Superior temporal gyrus (tissue), 1 donor: Measurements from ENCODE around the gene DTX3.
"Not testable (repeated sequence)": the region's sequence is repeated elsewhere in the genome, so short reads cannot be mapped to it uniquely, and the experiment has no call there.

ENCODE experiments used
- DNase-seq: peaks from one replicate; pipeline ENCODE4 v3.0.0-alpha.2; 2016; ENCODE audit errors: extremely low spot score

The DTX3 gene

DNA sequence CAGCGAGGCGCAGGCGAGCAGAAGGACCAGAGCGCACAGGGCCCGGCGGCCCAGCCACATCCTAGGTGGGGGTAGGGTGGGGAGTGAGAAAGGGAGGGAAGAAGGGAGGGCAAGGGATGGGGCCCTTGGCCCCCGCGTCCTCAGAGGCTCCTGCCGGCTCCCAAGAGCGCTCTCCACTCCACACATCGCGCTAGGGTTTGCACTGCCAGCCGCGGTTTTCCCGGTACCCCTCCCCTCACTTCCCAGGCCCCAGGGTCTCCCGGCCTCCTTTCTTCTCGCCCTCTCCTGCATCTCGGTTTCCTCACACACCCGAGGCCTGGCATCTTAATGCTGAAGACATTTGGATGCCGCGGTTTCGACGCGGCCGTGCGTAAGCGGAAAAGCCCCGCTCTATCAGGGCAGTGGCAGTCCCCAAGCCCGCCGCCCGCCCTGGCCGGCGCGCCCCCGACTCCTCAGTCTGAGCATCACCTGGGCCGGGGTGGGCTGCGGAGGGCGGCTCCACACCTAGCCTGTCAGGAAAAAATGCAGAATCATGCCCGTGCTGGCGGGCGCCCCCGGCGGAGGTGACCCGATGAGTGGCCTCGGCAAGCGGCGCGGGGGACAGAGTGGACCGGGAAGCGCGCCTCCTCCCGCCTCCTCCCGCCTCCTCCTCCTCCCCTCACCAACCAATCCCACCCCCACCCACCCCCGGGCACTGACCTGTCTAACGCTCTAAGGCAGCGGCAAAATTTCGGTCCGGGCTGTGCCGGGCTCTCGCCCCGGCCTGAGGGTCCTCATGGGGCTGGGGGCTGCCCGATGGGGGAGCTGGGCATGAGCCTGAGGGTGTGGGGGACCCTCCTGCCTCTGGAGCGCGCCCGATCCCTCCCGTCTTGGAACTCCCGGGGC is 27.7 kb downstream of the DTX3 start:
- DNase-seq: no peak

DNA sequence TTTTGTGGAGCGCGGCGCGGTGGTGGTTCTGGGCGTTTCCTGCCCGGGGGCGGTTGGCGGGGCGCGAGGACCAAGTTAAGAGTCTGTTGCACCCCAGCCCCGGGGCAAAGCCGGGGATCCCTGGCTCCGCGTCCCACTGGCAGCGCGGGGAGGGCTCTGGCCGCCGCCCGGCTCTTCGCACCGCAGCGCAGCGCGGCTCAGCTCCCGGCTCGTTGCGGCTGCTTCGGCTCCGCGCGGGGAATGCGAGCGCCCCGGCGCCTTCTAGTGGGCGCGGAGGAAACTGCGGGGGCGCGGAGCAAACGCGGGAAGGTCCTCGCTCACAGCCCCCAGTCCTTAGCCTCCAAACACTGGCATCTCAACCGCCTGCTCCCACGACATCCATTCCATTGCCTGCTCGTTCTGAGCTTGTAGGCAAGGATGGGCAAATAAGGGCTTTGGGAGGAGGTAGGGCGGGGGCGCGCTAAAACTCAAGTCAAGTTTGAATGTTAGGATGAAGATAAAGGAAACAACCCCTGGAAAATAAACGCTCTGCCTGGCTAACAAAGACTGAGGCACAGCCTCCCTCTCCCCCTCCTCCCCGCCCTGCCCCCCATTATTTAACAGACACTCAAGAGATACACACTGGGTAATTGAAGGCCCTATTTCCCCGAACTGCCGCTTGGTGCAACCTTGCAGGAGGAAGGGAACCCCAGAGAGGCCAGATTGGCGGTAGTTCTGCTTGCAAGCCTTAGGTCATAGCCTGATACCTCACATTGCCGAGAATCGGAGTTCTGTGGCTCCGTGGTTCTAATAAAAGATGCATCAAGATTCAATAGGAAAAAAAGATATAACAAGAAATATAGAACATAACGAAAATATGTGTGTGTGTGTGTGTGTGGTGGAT is 28.6 kb downstream of the DTX3 start, which contains the start of gene B4GALNT1:
Gene B4GALNT1, minus strand, starts transcription at position 244 of the 883 bp plus-strand sequence. CDS start 1,069 bp downstream, outside the sequence.
- peak; percentile 66 for DNase-seq

DNA sequence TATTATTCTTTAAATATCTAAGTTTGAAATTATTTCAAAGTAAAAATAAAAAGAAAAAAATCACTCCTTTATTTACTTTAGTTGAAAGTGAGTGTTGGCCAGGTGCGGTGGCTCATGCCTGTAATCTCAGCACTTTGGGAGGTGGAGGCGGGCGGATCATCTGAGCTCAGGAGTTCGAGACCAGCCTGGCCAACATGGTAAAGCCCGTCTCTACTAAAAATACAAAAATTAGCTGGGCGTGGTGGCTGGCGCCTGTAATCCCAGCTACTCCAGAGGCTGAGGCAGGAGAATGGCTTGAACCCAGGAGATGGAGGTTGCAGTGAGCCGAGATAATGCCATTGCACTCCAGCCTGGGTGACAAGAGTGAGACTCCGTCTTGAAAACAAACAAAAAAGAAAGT is 32.1 kb downstream of the DTX3 start:
- DNase-seq: not testable (repeated sequence)

- no peak for DNase-seq
Observed at GRCh38 chr12:57637364-57637763, 32.7 kb downstream of the DTX3 start.

GRCh38 chr12:57638096-57638495 is 33.5 kb downstream of the DTX3 start:
- no peak for DNase-seq

DNA sequence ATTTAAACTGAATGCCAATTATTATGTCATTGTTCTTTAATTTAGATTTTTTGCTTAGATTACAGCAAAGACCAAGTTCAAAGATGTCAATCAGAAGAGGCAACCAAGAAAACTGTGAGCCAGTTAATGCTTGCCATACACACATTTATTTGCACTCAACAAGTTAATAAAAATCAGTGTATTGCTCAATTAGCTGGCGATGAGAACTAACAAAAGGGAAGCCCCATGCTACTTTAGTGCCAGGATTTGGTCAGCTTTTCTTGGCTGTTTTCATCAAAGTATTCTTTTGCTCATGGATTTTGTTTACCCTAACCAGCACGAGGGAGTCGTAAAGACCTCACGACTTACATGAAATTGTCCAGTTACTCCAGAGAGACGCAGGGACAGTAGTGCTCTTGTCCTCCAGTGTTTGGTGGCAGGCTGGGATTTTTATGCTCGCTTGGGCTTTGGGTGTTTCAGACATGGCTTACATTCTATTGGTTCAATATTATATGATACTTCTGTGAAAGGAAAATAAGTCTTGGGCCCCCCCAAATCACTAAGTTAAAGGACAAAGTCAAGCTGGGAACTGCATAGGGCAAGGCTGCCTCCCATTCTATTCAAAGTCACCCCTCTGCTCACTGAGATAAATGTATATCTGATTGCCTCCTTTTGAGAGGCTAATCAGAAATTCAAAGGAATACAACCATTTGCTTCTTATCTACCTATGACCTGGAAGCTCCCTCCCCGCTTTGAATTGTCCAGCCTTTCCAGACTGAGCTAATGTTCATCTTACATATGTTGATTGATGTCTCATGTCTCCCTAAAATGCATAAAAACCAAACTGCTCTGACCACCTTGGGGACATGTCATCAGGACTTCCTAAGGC is 35.8 kb downstream of the DTX3 start:
- no peak for DNase-seq

DNA sequence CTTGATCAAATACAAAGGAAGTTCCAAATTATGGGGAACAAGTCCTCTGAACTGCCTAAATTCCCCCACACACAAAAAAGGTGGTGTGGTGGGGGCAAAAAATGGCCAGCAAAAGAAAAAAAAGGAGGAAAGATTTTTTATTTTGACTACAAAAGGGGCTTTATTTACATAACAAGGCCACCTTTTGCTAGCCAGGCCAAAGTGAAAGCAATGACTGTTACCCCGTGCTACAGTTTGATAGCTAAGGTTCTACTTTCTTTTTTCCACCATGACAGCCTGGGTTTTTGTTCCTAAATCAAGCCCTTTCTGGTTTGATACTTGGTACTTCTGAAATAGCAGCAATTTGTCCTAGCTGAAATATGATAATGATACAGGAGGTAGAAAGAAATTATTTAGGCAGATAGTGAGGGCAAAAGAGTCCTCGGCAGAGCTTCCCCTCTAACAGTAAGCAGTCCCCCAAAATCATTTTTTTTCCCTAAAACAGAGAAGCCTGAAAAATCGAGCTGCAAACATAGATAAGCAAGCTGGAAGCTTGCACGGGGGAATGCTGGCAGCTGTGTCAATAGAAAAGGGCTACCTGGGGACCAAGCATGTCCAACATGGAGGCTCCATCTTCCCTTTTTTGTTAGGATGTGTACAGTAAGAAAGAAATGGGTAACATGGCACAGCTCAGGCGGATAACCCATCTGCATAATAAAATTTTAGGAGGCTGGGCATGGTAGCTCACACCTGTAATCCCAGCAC is 37.2 kb downstream of the DTX3 start:
- DNase-seq: no peak

DNA sequence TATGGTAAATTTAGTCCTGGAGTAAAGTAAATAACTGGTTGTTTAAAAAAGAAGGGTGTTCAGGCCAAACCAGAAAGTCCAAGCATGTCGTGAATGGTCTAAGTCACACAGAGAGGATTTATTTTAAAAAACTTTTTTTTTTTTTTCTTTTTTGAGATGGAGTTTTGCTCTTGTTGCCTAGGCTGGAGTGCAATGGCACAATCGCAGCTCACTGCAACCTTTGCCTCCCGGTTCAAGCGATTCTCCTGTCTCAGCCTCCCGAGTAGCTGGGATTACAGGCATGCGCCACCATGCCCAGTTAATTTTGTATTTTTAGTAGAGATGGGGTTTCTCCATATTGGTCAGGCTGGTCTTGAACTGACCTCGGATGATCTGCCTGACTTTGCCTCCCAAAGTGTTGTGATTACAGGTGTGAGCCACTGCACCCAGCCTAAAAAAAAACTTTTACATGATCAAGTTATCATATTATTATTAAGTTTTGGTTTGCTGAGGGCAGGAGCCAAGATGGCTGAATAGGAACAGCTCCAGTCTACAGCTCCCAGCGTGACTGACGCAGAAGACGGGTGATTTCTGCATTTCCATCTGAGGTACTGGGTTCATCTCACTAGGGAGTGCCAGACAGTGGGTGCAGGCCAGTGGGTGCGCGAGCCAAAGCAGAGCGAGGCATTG is 41.5 kb downstream of the DTX3 start:
- DNase-seq: not testable (repeated sequence)

DNA sequence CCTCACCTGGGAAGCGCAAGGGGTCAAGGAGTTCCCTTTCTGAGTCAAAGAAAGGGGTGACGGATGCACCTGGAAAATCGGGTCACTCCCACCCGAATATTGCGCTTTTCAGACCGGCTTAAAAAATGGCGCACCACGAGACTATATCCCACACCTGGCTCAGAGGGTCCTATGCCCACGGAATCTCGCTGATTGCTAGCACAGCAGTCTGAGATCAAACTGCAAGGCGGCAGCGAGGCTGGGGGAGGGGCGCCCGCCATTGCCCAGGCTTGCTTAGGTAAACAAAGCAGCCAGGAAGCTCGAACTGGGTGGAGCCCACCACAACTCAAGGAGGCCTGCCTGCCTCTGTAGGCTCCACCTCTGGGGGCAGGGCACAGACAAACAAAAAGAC is 42.0 kb downstream of the DTX3 start:
- not testable (repeated sequence) for DNase-seq

DNA sequence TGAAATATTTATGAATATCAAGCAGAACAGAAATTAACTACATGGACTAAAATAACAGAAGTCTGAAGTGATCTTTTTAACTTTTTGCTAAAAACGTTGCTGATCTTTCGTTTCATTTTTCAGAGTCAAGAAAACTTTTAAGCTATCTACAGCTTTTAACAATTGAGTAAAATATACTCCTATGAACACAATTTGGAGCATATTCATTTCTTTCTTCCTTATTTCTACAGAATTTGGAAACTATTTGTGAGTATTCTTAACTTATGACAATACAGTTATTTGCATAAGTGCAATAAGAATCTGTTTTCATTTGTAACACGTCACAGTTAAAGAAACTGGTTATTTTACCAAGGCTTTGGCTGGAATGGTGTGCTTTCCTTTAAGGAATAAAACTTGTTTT is 49.4 kb downstream of the DTX3 start:
- DNase-seq: no peak

GRCh38 chr12:57655541-57656240 is 51.1 kb downstream of the DTX3 start:
- DNase-seq: no peak

GRCh38 chr12:57656408-57656807 is 51.8 kb downstream of the DTX3 start:
- DNase-seq: not testable (repeated sequence)

DNA sequence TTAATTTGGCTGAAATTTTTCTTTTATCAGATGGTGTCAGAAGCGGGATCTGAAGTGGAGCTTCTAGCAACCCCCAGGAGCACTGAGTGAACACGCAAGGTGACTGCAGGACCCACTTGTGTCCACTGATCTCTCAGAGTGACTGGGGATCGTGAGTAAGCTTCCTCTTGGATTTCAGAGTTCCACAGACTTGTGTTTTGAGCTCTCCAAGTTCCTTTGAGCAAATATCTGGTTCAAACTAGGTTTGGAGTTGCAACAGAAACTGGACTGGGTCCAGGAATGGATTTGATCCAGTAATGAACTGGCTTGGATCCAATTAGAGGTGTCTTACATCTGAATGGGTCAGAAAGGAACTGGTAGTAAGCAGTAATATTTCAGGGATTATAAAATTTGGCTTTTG is 53.1 kb downstream of the DTX3 start:
- DNase-seq: no peak

GRCh38 chr12:57658890-57659289 is 54.3 kb downstream of the DTX3 start:
- DNase-seq: no peak
